Esophagus muscularis mucosa (tissue), 4 donors: ENCODE data around the gene RFPL4AL1. TPM values are rescaled to one million over a fixed set of nuclear protein-coding genes. Genes with fewer than 3 reads are reported as not detected.

Source experiments
- DNase-seq: peaks from one replicate; pipeline ENCODE4 v3.0.0-alpha.2; 2017; ENCODE audit errors: extremely low spot score
- H3K27ac ChIP-seq, 4 donors: fragments of 200-600 bp; sonication (generic); replicated peaks in 1 of 4; 1 replicate in 3 of 4; 2 replicates in 1 of 4; pipeline ENCODE4 v1.5.1; 2016 to 2019; ENCODE audit warnings: mild to moderate bottlenecking in 1 of 4
- H3K27me3 ChIP-seq, 4 donors: fragments of 200-600 bp; sonication (generic); one replicate each; pipeline versions ENCODE4 v1.5.1 to v1.6.0; 2016 to 2019
- H3K36me3 ChIP-seq, 4 donors: fragments of 200-600 bp; sonication (generic); one replicate each; pipeline ENCODE4 v1.5.1; 2016 to 2019
- H3K4me1 ChIP-seq, 4 donors: fragments of 200-600 bp; sonication (generic); one replicate each; pipeline ENCODE4 v1.5.1; 2016 to 2019
- H3K4me3 ChIP-seq, 4 donors: fragments of 200-600 bp; sonication (generic); 1 replicate in 2 of 4; 2 replicates in 2 of 4; pipeline ENCODE4 v1.5.1; 2016 to 2019; ENCODE audit warnings: mild to moderate bottlenecking in 4 of 4, moderate library complexity in 1 of 4
- H3K9me3 ChIP-seq, 4 donors: fragments of 200-600 bp; sonication (generic); 1 replicate in 3 of 4; 2 replicates in 1 of 4; pipeline ENCODE4 v1.5.1; 2016 to 2019
- EP300 ChIP-seq: sonication (generic); formaldehyde crosslinking; IDR thresholded peaks from one replicate; pipeline ENCODE4 v1.6.1; 2017; ENCODE audit warnings: antibody characterized with exemption
- POLR2A ChIP-seq: fragments of 450-650 bp; IDR thresholded peaks from one replicate; pipeline ENCODE4 v1.6.1; 2017; ENCODE audit warnings: antibody characterized with exemption, moderate library complexity, mild to moderate bottlenecking, low read depth
- POLR2AphosphoS5 ChIP-seq, 2 donors: sonication (generic); formaldehyde crosslinking; IDR thresholded peaks; one replicate each; pipeline ENCODE4 v1.6.1; 2017; ENCODE audit warnings: antibody characterized with exemption in 2 of 2
- WGBS: methylation state at CpG from one replicate; pipeline ENCODE4 v1.1.5; 2018; 5-methylcytosine and 5-hydroxymethylcytosine counted together
- intact Hi-C: fragments of 100-400 bp; cut with DNase I; formaldehyde crosslinking; loops from one replicate; pipeline ENCODE4 v1.15.1; 2023
- total RNA-seq, 4 donors: library from RNA; depleted of rRNA; stranded (reverse); fragments of >200 nt; gene quantifications; one replicate each; pipeline versions ENCODE4 v1.1.0 to v1.2.1, GENCODE V29; 2016
- TF ChIP-seq, protein P1 (sequence below), 3 experiments: fragments of 200-600 bp in 2 of 3; fragments of 450-650 bp in 1 of 3; sonication (generic) in 2 of 3; IDR thresholded peaks; one replicate each; pipeline ENCODE4 v1.5.1; 2017 to 2019; ENCODE audit warnings: antibody characterized with exemption in 3 of 3, mild to moderate bottlenecking in 2 of 3, moderate library complexity in 1 of 3

Gene RFPL4AL1
- total RNA-seq, 4 donors from 2014 or later: not detected

DNA sequence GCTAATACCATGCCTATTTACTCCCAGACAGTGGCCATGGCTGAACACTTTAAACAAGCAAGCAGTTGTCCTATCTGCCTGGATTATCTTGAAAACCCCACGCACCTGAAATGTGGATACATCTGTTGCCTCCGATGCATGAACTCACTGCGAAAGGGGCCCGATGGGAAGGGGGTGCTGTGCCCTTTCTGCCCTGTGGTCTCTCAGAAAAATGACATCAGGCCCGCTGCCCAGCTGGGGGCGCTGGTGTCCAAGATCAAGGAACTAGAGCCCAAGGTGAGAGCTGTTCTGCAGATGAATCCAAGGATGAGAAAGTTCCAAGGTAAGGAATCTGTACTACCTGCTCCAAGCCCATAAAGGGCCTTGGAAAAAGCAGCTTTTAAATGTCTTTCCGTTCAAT is 8.6 kb downstream of the RFPL4AL1 start:
- WGBS: 5% methylated on average over 4 of the region's 7 CpGs
- DNase-seq: no peak
- no peaks in the 10 kb centered on the region for H3K36me3 ChIP-seq
- H3K4me3 ChIP-seq: no peak overlapping the region
- no peaks in the 10 kb centered on the region for H3K4me1 ChIP-seq
- intact Hi-C loops: no loop called here
- no peaks in the 10 kb centered on the region for H3K9me3 ChIP-seq
- TF ChIP-seq, protein P1, sequence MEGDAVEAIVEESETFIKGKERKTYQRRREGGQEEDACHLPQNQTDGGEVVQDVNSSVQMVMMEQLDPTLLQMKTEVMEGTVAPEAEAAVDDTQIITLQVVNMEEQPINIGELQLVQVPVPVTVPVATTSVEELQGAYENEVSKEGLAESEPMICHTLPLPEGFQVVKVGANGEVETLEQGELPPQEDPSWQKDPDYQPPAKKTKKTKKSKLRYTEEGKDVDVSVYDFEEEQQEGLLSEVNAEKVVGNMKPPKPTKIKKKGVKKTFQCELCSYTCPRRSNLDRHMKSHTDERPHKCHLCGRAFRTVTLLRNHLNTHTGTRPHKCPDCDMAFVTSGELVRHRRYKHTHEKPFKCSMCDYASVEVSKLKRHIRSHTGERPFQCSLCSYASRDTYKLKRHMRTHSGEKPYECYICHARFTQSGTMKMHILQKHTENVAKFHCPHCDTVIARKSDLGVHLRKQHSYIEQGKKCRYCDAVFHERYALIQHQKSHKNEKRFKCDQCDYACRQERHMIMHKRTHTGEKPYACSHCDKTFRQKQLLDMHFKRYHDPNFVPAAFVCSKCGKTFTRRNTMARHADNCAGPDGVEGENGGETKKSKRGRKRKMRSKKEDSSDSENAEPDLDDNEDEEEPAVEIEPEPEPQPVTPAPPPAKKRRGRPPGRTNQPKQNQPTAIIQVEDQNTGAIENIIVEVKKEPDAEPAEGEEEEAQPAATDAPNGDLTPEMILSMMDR (IDR thresholded peaks at IDR 0.05): no peak
- TF ChIP-seq POLR2AphosphoS5 (IDR thresholded peaks at IDR 0.05): no peak
- no peak for TF ChIP-seq POLR2A
- TF ChIP-seq EP300: no peak
- H3K27ac ChIP-seq: no peak overlapping the region
- H3K27me3 ChIP-seq: peaks cover 0 to 42% (median 0%) of the 10 kb centered on the region in 4 donors

- no peak overlapping the region for H3K27ac ChIP-seq
- H3K27me3 ChIP-seq: peaks cover 0 to 44% (median 0%) of the 10 kb centered on the region in 4 donors
- no peaks in the 10 kb centered on the region for H3K36me3 ChIP-seq
- TF ChIP-seq POLR2AphosphoS5 (IDR thresholded peaks at IDR 0.05) (no peak), EP300 (no peak), POLR2A (no peak)
- TF ChIP-seq, protein P1 (IDR thresholded peaks at IDR 0.05): no peak
- DNase-seq: no peak
- H3K9me3 ChIP-seq: no peaks in the 10 kb centered on the region
- H3K4me3 ChIP-seq: no peak overlapping the region
- H3K4me1 ChIP-seq: no peaks in the 10 kb centered on the region
- 76% methylated on average over 8 of the region's 16 CpGs for WGBS
- intact Hi-C loops: no loop called here
Observed at GRCh38 chr19:55778331-55778730, 9.4 kb downstream of the RFPL4AL1 start.

DNA sequence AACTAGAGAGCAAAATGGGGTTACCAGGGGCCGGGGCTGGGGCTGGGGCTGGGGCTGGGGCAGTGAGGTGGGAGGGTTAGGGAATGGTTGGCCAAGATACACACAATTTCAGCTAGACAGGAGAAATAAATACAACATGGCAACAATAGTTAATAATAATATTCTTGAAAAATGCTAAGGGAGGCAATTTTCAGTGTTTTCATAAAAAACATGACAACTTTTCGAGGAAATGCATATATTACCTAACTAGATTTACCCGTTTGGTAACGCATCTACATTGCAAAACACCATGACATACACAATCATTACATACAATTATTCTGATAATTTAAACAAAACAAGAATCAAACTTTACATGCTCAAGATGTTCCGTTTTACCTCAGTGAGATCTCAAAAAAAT is 12.2 kb downstream of the RFPL4AL1 start:
- intact Hi-C loops: no loop called here
- no peak for DNase-seq
- WGBS: 85% methylated on average over 5 of the region's 5 CpGs
- Histone ChIP-seq H3K9me3 (no peaks in the 10 kb centered on the region), H3K27me3 (peaks cover 0 to 49% (median 0%) of the 10 kb centered on the region in 4 donors), H3K4me3 (no peak overlapping the region), H3K27ac (no peak overlapping the region), H3K36me3 (no peaks in the 10 kb centered on the region), H3K4me1 (no peaks in the 10 kb centered on the region)
- TF ChIP-seq POLR2AphosphoS5 (IDR thresholded peaks at IDR 0.05): no peak

GRCh38 chr19:55795021-55795420 is 26.1 kb downstream of the RFPL4AL1 start:
- intact Hi-C loops: no loop called here
- Histone ChIP-seq H3K36me3 (no peaks in the 10 kb centered on the region), H3K4me3 (no peak overlapping the region), H3K9me3 (no peaks in the 10 kb centered on the region), H3K27me3 (peaks cover 0 to 10% (median 0%) of the 10 kb centered on the region in 4 donors), H3K4me1 (no peaks in the 10 kb centered on the region), H3K27ac (no peak overlapping the region)
- TF ChIP-seq, protein P1 (IDR thresholded peaks at IDR 0.05): no peak
- no peak for TF ChIP-seq EP300
- no peak for TF ChIP-seq POLR2AphosphoS5 (IDR thresholded peaks at IDR 0.05)
- no peak for TF ChIP-seq POLR2A
- 91% methylated on average over 11 of the region's 11 CpGs for WGBS
- DNase-seq: no peak

DNA sequence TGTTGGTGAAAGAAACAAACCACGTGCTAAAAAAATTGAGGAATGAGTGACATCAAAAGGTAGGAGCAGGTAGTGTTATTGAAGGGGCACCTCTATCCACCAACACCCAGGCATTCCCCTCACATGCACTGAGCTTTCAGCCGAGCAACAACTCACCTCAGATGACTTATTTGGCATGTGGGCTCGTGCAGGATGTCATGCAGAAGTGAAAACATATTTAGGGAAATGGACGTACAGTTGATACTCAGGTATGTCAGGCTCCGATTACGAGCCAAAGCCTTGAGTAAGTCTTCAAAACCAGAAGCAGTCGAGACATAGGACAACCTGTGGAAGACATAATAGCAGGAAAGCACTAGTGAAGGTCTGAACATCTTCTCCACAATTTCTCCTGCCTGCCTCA is 32.5 kb downstream of the RFPL4AL1 start:
- intact Hi-C loops: no loop called here

More for the DNA sequence above, 32.5 kb downstream of the RFPL4AL1 start:
- no peaks in the 10 kb centered on the region for H3K36me3 ChIP-seq
- H3K4me1 ChIP-seq: no peaks in the 10 kb centered on the region
- H3K27me3 ChIP-seq: peaks cover 0 to 4% (median 0%) of the 10 kb centered on the region in 4 donors
- WGBS: 69% methylated on average over 7 of the region's 7 CpGs
- H3K27ac ChIP-seq: no peak overlapping the region
- H3K4me3 ChIP-seq: no peak overlapping the region
- no peak for DNase-seq
- H3K9me3 ChIP-seq: peaks cover 0 to 3% (median 0%) of the 10 kb centered on the region in 4 donors
- TF ChIP-seq POLR2AphosphoS5 (IDR thresholded peaks at IDR 0.05) (no peak), POLR2A (no peak), EP300 (no peak)
- TF ChIP-seq, protein P1 (IDR thresholded peaks at IDR 0.05): no peak
